OCI-LY1 (cell line): ENCODE data around the gene NFAM1.

ENCODE experiments used
- H2AFZ ChIP-seq: fragments of 200-600 bp; sonication (generic), shearing (Covaris generic); 2 replicates; pipeline ENCODE4 v1.6.0; 2014; ENCODE audit warnings: antibody characterized with exemption, mild to moderate bottlenecking, low read length
- H3F3A ChIP-seq: fragments of 200-600 bp; sonication (generic), shearing (Covaris generic); 2 replicates; pipeline ENCODE4 v1.6.0; 2014; ENCODE audit warnings: mild to moderate bottlenecking, antibody characterized with exemption, low read length, moderate library complexity; ENCODE audit not compliant: insufficient read depth
- H3K27ac ChIP-seq: fragments of 200-600 bp; sonication (generic); 2 replicates; pipeline ENCODE4 v1.5.1; 2014; ENCODE audit warnings: low read length, mixed run types, mild to moderate bottlenecking, low read depth; ENCODE audit not compliant: poor library complexity, severe bottlenecking
- H3K27me3 ChIP-seq: fragments of 200-600 bp; sonication (generic); 2 replicates; pipeline ENCODE4 v1.6.0; 2014; ENCODE audit warnings: antibody characterized with exemption, mild to moderate bottlenecking, low read length, moderate library complexity; ENCODE audit not compliant: insufficient read depth
- H3K36me3 ChIP-seq: fragments of 200-600 bp; sonication (generic); 2 replicates; pipeline ENCODE4 v1.6.1; 2014; ENCODE audit warnings: mild to moderate bottlenecking, antibody characterized with exemption, low read length, moderate library complexity, mixed read lengths; ENCODE audit not compliant: insufficient read depth
- H3K4me1 ChIP-seq: fragments of 200-600 bp; sonication (generic); 2 replicates; pipeline ENCODE4 v1.5.1; 2014; ENCODE audit warnings: mild to moderate bottlenecking, low read length, moderate library complexity; ENCODE audit not compliant: insufficient read depth, severe bottlenecking
- H3K4me2 ChIP-seq: fragments of 200-600 bp; sonication (generic), shearing (Covaris generic); 2 replicates; pipeline ENCODE4 v1.6.1; 2014; ENCODE audit warnings: low read length
- H3K4me3 ChIP-seq: fragments of 200-600 bp; sonication (generic); 2 replicates; pipeline ENCODE4 v1.5.1; 2014; ENCODE audit warnings: low read length, low read depth, mild to moderate bottlenecking, mixed read lengths; ENCODE audit not compliant: poor library complexity, severe bottlenecking
- H3K79me2 ChIP-seq: fragments of 200-600 bp; shearing (Covaris generic); 2 replicates; pipeline ENCODE4 v1.6.1; 2016; ENCODE audit warnings: mixed run types, low read length, mixed read lengths; ENCODE audit not compliant: insufficient read depth
- H3K9ac ChIP-seq: fragments of 200-600 bp; sonication (generic), shearing (Covaris generic); 2 replicates; pipeline ENCODE4 v1.6.1; 2014; ENCODE audit warnings: mild to moderate bottlenecking, low read length, mixed read lengths
- H3K9me2 ChIP-seq: fragments of 200-600 bp; sonication (generic), shearing (Covaris generic); 2 replicates; pipeline ENCODE4 v1.6.1; 2014; ENCODE audit warnings: low read depth, mild to moderate bottlenecking, low read length, mixed read lengths
- H3K9me3 ChIP-seq: fragments of 200-600 bp; shearing (Covaris generic); 2 replicates; pipeline ENCODE4 v1.6.1; 2014; ENCODE audit warnings: low read length, mixed read lengths
- H4K20me1 ChIP-seq: fragments of 200-600 bp; sonication (generic), shearing (Covaris generic); 2 replicates; pipeline ENCODE4 v1.6.0; 2016; ENCODE audit warnings: mild to moderate bottlenecking, low read length; ENCODE audit not compliant: insufficient read depth
- CTCF ChIP-seq: fragments of 200-600 bp; sonication (generic), shearing (Covaris generic); IDR thresholded peaks from 2 replicates; pipeline ENCODE4 v1.5.1; 2017; ENCODE audit warnings: mild to moderate bottlenecking, antibody characterized with exemption, low read length, moderate library complexity, mixed read lengths
- EZH2 ChIP-seq: fragments of 200-600 bp; sonication (generic), shearing (Covaris generic); IDR thresholded peaks from 2 replicates; pipeline ENCODE4 v1.8.0; 2017; ENCODE audit warnings: borderline replicate concordance, mixed run types, mild to moderate bottlenecking, antibody characterized with exemption, low read length, moderate library complexity, mixed read lengths

The NFAM1 gene

GRCh38 chr22:42414021-42414420 is 18.2 kb downstream of the NFAM1 start:
- no peaks in the 10 kb centered on the region for H3K79me2 ChIP-seq
- no peaks in the 10 kb centered on the region for H3F3A ChIP-seq
- no peak overlapping the region for H2AFZ ChIP-seq
- no peaks in the 10 kb centered on the region for H4K20me1 ChIP-seq
- no peak overlapping the region for H3K9ac ChIP-seq
- H3K9me2 ChIP-seq: no peaks in the 10 kb centered on the region
- H3K9me3 ChIP-seq: no peaks in the 10 kb centered on the region
- no peak overlapping the region for H3K27ac ChIP-seq
- no peaks in the 10 kb centered on the region for H3K36me3 ChIP-seq
- H3K4me3 ChIP-seq: no peak overlapping the region
- no peaks in the 10 kb centered on the region for H3K4me1 ChIP-seq
- no peaks in the 10 kb centered on the region for H3K27me3 ChIP-seq
- TF ChIP-seq EZH2: no peak
- no peak for TF ChIP-seq CTCF
- H3K4me2 ChIP-seq: no peak overlapping the region

GRCh38 chr22:42412744-42413333 is 19.4 kb downstream of the NFAM1 start:
- no peaks in the 10 kb centered on the region for H4K20me1 ChIP-seq
- no peak overlapping the region for H2AFZ ChIP-seq
- H3K9me3 ChIP-seq: no peaks in the 10 kb centered on the region
- H3K27ac ChIP-seq: no peak overlapping the region
- H3K9me2 ChIP-seq: no peaks in the 10 kb centered on the region
- H3K4me1 ChIP-seq: no peaks in the 10 kb centered on the region
- no peaks in the 10 kb centered on the region for H3F3A ChIP-seq
- no peaks in the 10 kb centered on the region for H3K27me3 ChIP-seq
- TF ChIP-seq CTCF (no peak), EZH2 (no peak)
- no peak overlapping the region for H3K4me2 ChIP-seq
- H3K79me2 ChIP-seq: no peaks in the 10 kb centered on the region
- H3K36me3 ChIP-seq: no peaks in the 10 kb centered on the region
- H3K9ac ChIP-seq: no peak overlapping the region
- H3K4me3 ChIP-seq: no peak overlapping the region

GRCh38 chr22:42410708-42411107 is 21.5 kb downstream of the NFAM1 start:
- no peaks in the 10 kb centered on the region for H3K79me2 ChIP-seq
- H3K27ac ChIP-seq: no peak overlapping the region
- H3K27me3 ChIP-seq: peaks cover 1% of the 10 kb centered on the region; the same call in 1 of the 2 replicates
- H3K9ac ChIP-seq: no peak overlapping the region
- no peaks in the 10 kb centered on the region for H3K4me1 ChIP-seq
- no peaks in the 10 kb centered on the region for H3K9me3 ChIP-seq
- no peak for TF ChIP-seq EZH2
- TF ChIP-seq CTCF: no peak
- H3F3A ChIP-seq: no peaks in the 10 kb centered on the region
- no peak overlapping the region for H3K4me3 ChIP-seq
- H4K20me1 ChIP-seq: no peaks in the 10 kb centered on the region
- no peak overlapping the region for H2AFZ ChIP-seq
- no peaks in the 10 kb centered on the region for H3K9me2 ChIP-seq
- no peak overlapping the region for H3K4me2 ChIP-seq
- H3K36me3 ChIP-seq: no peaks in the 10 kb centered on the region
